IgD-negative memory B cell (primary cell): Measurements from ENCODE around the gene GDI1. TPM values are rescaled to one million over a fixed set of nuclear protein-coding genes. Genes with fewer than 3 reads are reported as not detected.

Experiments
- H3K27ac Mint-ChIP-seq, 3 donors: one replicate each; pipeline ENCODE4 v1.8.0; 2020 to 2022; ENCODE audit warnings: mild to moderate bottlenecking in 3 of 3, mixed read lengths in 3 of 3, moderate library complexity in 1 of 3
- H3K27me3 Mint-ChIP-seq: one replicate; pipeline ENCODE4 v1.8.0; 2021; ENCODE audit warnings: mixed read lengths
- H3K36me3 Mint-ChIP-seq: one replicate; pipeline ENCODE4 v1.8.0; 2020; ENCODE audit warnings: mild to moderate bottlenecking, mixed read lengths
- H3K4me1 Mint-ChIP-seq, 3 donors: one replicate each; pipeline ENCODE4 v1.8.0; 2020 to 2022; ENCODE audit warnings: mixed read lengths in 3 of 3, mild to moderate bottlenecking in 1 of 3
- H3K4me3 Mint-ChIP-seq, 4 donors: one replicate each; pipeline ENCODE4 v1.8.0; 2020 to 2022; ENCODE audit warnings: mild to moderate bottlenecking in 4 of 4, mixed read lengths in 4 of 4, moderate library complexity in 3 of 4
- H3K9me3 Mint-ChIP-seq, 3 donors: one replicate each; pipeline ENCODE4 v1.8.0; 2020 to 2021; ENCODE audit warnings: mixed read lengths in 3 of 3, mild to moderate bottlenecking in 1 of 3
- polyA plus RNA-seq: library from polyadenylated mRNA; unstranded; fragments of 300-500 nt; fragmentation: Illumina TruSeq; gene quantifications from one replicate; pipeline ENCODE4 v1.2.3, GENCODE V29; 2021

GDI1 gene
- polyA plus RNA-seq, 1 donor from 2014 or later, result 38.1 TPM

- Mint-ChIP-seq H3K27ac (peak overlapping the region in 1 of 3 donors; percentile 84), H3K4me1 (peaks cover 0 to 6% (median 2%) of the 10 kb centered on the region in 3 donors), H3K4me3 (peak overlapping the region in 1 of 4 donors; percentile 72)
Measured at GRCh38 chrX:154439841-154440240, 2.9 kb downstream of the GDI1 start.

DNA sequence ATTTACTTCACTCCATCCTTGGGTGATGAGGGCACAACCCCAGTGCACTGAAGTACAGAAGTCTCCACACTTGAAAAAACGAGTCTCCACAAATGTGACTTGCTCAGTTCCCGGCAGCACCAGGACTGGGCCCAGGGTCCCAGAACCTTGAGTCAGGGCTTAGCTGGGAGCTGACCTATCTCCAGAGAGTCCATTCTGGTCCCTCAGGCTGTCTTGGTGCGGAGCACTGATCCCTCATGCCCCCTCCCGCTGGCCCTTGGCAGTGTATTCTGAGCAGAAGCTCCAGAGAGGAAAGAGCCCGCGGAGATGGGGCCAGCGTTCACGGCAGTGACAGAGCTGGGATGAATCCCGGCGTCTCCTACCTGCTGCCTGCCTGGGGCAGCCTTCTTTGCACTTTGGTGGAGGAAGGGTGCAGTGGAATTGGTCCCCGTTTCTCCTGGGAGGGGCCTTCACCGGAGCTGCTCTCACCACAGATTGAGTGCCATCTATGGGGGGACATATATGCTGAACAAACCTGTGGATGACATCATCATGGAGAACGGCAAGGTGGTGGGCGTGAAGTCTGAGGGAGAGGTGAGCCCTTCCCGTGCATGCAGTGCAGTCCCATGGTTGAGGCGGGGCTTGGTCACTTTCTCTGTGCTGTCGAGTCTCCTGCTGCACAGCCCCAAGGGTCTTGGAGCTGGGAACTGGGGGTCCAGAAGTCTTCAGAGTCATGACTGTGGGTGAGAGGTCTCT, 3.8 kb downstream of the GDI1 start:
- Mint-ChIP-seq H3K27me3 (no peaks in the 10 kb centered on the region), H3K36me3 (no peaks in the 10 kb centered on the region), H3K9me3 (no peaks in the 10 kb centered on the region), H3K4me1 (peaks cover 0 to 6% (median 2%) of the 10 kb centered on the region in 3 donors), H3K4me3 (peak overlapping the region in 1 of 4 donors; percentile 72), H3K27ac (peak overlapping the region in 1 of 3 donors; percentile 84)

More at GRCh38 chrX:154439841-154440240, 2.9 kb downstream of the GDI1 start:
- no peaks in the 10 kb centered on the region for H3K27me3 Mint-ChIP-seq
- H3K36me3 Mint-ChIP-seq, result no peaks in the 10 kb centered on the region
- H3K9me3 Mint-ChIP-seq, result no peaks in the 10 kb centered on the region

- no peaks in the 10 kb centered on the region for H3K36me3 Mint-ChIP-seq
- no peaks in the 10 kb centered on the region for H3K9me3 Mint-ChIP-seq
- H3K27me3 Mint-ChIP-seq, result no peaks in the 10 kb centered on the region
- peak overlapping the region in 1 of 3 donors; percentile 84 for H3K27ac Mint-ChIP-seq
- peaks cover 0 to 4% (median 2%) of the 10 kb centered on the region in 3 donors for H3K4me1 Mint-ChIP-seq
- H3K4me3 Mint-ChIP-seq, result peak overlapping the region in 1 of 4 donors; percentile 20
Measured at GRCh38 chrX:154441564-154441963, 4.6 kb downstream of the GDI1 start.

DNA sequence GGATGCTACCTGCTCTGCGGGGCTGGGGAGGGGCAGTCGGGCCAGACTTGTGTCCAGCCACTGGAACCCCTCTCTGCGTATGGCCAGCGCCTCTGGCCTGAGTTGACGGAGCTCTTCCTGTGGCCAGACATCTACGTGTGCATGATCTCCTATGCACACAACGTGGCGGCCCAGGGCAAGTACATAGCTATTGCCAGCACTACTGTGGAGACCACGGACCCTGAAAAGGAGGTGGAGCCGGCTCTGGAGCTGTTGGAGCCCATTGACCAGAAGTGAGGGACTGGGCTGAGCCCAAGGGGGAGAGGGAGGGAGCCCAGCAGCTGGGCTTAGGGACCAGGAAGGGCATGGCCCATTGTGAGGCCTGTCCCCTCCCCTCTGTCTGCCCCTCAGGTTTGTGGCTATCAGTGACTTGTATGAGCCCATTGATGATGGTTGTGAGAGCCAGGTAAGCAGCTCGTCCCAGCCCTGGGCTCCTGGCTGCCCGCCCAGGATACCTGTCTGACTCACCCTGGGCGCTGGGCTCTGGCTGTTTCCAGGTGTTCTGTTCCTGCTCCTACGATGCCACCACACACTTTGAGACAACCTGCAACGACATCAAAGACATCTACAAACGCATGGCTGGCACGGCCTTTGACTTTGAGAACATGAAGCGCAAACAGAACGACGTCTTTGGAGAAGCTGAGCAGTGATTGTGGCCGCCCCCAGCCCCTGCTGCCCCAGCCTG, 5.2 kb downstream of the GDI1 start:
- Mint-ChIP-seq H3K9me3 (no peaks in the 10 kb centered on the region), H3K36me3 (no peaks in the 10 kb centered on the region), H3K27ac (peak overlapping the region in 1 of 3 donors; percentile 84), H3K27me3 (no peaks in the 10 kb centered on the region), H3K4me3 (peak overlapping the region in 1 of 4 donors; percentile 20), H3K4me1 (peaks cover 0 to 4% (median 2%) of the 10 kb centered on the region in 3 donors)

DNA sequence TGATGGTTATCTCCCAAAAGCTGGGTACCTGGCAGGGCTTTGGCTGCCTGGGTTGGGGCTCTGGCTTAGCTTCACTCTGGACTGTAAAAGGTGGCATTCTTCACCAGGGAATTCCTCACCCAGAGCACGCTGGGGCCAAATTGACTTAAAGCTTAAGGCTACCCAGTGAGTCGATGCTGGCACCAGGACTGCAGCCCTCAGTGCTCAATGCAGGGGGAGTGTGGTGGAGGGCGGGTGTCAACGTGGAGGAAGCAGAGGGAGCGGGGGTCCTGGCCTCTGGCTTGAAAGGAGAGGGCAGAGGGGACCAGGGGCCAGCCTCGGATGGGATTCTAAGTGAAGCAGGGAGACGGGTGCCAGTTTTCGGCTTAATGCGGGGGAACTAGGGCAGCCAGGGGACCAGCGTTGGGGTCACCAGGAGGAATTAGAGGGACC, 6.5 kb downstream of the GDI1 start:
- H3K27me3 Mint-ChIP-seq, result no peaks in the 10 kb centered on the region

GRCh38 chrX:154443992-154444754, 7.2 kb downstream of the GDI1 start, which contains the start of gene FAM50A:
Gene FAM50A, plus strand, starts transcription at chrX:154444141. Its CDS starts 95 bp downstream, at chrX:154444236.
- Mint-ChIP-seq H3K27ac (peak within 1 kb of the TSS; percentile 40 to 93 (median 93)), H3K9me3 (no peaks in the 10 kb centered on the region), H3K4me3 (peak within 1 kb of the TSS; percentile 72 to 85 (median 79)), H3K4me1 (peaks cover 0 to 2% (median 0%) of the 10 kb centered on the region in 3 donors), H3K27me3 (no peaks in the 10 kb centered on the region), H3K36me3 (no peaks in the 10 kb centered on the region)

More for the DNA sequence above, 6.5 kb downstream of the GDI1 start:
- Mint-ChIP-seq H3K4me1 (peaks cover 0 to 2% (median 0%) of the 10 kb centered on the region in 3 donors), H3K4me3 (peak overlapping the region; percentile 52 to 85 (median 79)), H3K9me3 (no peaks in the 10 kb centered on the region), H3K27ac (peak overlapping the region; percentile 40 to 93 (median 93)), H3K36me3 (no peaks in the 10 kb centered on the region)

DNA sequence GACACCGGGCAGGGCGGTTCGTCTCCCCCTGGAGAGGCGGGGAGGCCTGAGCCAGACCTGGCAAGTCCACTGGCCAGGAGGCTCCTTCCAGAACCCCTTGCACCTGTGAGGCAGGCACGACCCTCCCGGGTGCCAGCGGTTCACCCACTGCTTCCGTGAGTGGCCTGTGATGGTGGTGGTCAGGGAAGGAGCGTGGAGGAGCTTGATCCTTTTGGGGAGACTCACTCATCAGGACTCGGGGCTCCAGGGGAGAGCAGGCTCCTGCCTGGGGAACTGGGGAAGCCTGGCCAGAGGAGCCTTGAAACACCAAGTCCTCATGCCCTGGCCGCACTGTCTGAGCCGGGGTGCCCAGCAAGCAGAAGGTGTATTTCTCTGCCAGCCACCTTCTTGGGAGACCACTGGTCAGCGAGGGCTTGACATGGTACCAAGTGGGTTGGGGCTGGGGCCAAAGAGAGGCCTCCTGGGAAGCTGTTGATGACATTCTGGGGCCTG, 7.8 kb downstream of the GDI1 start:
- H3K27ac Mint-ChIP-seq, result peak overlapping the region in 1 of 3 donors; percentile 46

GRCh38 chrX:154445776-154446175, 8.8 kb downstream of the GDI1 start:
- Mint-ChIP-seq H3K36me3 (no peaks in the 10 kb centered on the region), H3K4me1 (peaks cover 0 to 2% (median 0%) of the 10 kb centered on the region in 3 donors), H3K27ac (no peak overlapping the region), H3K4me3 (peak overlapping the region in 3 of 4 donors; percentile 30 to 63 (median 39)), H3K9me3 (no peaks in the 10 kb centered on the region), H3K27me3 (no peaks in the 10 kb centered on the region)

More for the DNA sequence above, 7.8 kb downstream of the GDI1 start:
- Mint-ChIP-seq H3K27me3 (no peaks in the 10 kb centered on the region), H3K9me3 (no peaks in the 10 kb centered on the region), H3K36me3 (no peaks in the 10 kb centered on the region), H3K4me1 (peaks cover 0 to 2% (median 0%) of the 10 kb centered on the region in 3 donors), H3K4me3 (peak overlapping the region; percentile 17 to 80 (median 46))

DNA sequence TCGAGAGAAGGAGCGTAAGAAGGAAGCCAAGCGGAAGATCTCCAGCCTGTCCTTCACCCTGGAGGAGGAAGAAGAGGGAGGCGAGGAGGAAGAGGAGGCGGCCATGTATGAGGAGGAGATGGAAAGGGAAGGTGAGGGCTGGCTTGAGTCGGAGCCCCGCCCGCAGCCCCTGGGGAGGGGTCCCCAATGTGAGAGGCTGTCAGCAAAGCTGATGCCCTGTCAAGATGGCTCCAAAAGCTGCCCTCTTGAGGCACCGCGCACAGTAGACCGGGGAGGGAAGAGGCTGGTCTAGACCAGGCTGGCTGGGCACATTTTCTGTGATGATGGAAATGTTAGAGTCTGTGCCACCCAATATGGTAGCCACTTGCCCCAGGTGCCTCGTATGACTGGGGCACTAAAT, 9.5 kb downstream of the GDI1 start:
- Mint-ChIP-seq H3K27me3 (no peaks in the 10 kb centered on the region), H3K9me3 (no peaks in the 10 kb centered on the region), H3K4me1 (peaks cover 0 to 2% (median 0%) of the 10 kb centered on the region in 3 donors), H3K27ac (peak overlapping the region in 1 of 3 donors; percentile 25), H3K4me3 (peak overlapping the region in 1 of 4 donors; percentile 39), H3K36me3 (no peaks in the 10 kb centered on the region)

GRCh38 chrX:154448484-154448883, 11.5 kb downstream of the GDI1 start:
- H3K4me3 Mint-ChIP-seq, result no peak overlapping the region
- H3K27me3 Mint-ChIP-seq, result peaks cover 3% of the 10 kb centered on the region
- peaks cover 0 to 2% (median 0%) of the 10 kb centered on the region in 3 donors for H3K4me1 Mint-ChIP-seq
- peaks cover 3% of the 10 kb centered on the region for H3K36me3 Mint-ChIP-seq
- no peaks in the 10 kb centered on the region for H3K9me3 Mint-ChIP-seq
- H3K27ac Mint-ChIP-seq, result no peak overlapping the region

DNA sequence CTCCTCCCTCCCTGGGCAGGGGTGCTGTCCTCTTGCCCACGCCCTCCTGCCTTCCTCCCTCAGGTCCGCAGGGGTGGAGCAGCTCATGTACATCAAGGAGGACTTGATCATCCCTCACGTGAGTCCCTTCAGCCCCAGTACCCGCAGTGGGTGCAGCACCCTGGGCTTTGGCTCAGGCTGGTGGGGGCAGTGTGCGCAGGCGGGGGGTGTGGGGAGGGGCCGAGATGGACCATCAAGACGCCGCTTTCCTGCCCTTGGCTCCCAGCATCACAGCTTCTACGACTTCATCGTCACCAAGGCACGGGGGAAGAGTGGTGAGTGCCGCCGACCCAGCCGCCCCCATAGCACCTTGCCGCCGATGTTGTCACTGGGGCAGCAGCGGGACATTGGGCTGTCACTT, 12.7 kb downstream of the GDI1 start:
- H3K9me3 Mint-ChIP-seq, result no peaks in the 10 kb centered on the region
- H3K36me3 Mint-ChIP-seq, result peaks cover 3% of the 10 kb centered on the region
- no peaks in the 10 kb centered on the region for H3K4me1 Mint-ChIP-seq
- no peak overlapping the region for H3K4me3 Mint-ChIP-seq
- no peak overlapping the region for H3K27ac Mint-ChIP-seq
- peaks cover 3% of the 10 kb centered on the region for H3K27me3 Mint-ChIP-seq

- Mint-ChIP-seq H3K4me1 (no peaks in the 10 kb centered on the region), H3K36me3 (peaks cover 3% of the 10 kb centered on the region), H3K9me3 (no peaks in the 10 kb centered on the region), H3K4me3 (no peak overlapping the region), H3K27ac (no peak overlapping the region), H3K27me3 (peaks cover 3% of the 10 kb centered on the region)
Measured at GRCh38 chrX:154450312-154450711, 13.4 kb downstream of the GDI1 start.

GRCh38 chrX:154452823-154453222, 15.9 kb downstream of the GDI1 start:
- Mint-ChIP-seq H3K36me3 (peaks cover 6% of the 10 kb centered on the region), H3K4me3 (no peak overlapping the region), H3K27ac (no peak overlapping the region)

GRCh38 chrX:154457491-154458115, 20.6 kb downstream of the GDI1 start:
- peaks cover 3% of the 10 kb centered on the region for H3K27me3 Mint-ChIP-seq
- peaks cover 4% of the 10 kb centered on the region for H3K36me3 Mint-ChIP-seq
- peak overlapping the region; percentile 91 to 97 (median 94) for H3K4me3 Mint-ChIP-seq
- H3K4me1 Mint-ChIP-seq, result peaks cover 0 to 7% (median 6%) of the 10 kb centered on the region in 3 donors
- H3K9me3 Mint-ChIP-seq, result no peaks in the 10 kb centered on the region
- H3K27ac Mint-ChIP-seq, result peak overlapping the region in 2 of 3 donors; percentile 77 to 95

More at GRCh38 chrX:154452823-154453222, 15.9 kb downstream of the GDI1 start:
- no peaks in the 10 kb centered on the region for H3K9me3 Mint-ChIP-seq
- peaks cover 3% of the 10 kb centered on the region for H3K27me3 Mint-ChIP-seq
- H3K4me1 Mint-ChIP-seq, result peaks cover 0 to 3% (median 3%) of the 10 kb centered on the region in 3 donors
